GM18507 (cell line): Measurements from ENCODE around the gene EHD2.
"Not testable (repeated sequence)": the region's sequence is repeated elsewhere in the genome, so short reads cannot be mapped to it uniquely, and the experiment has no call there.

Source experiments
- DNase-seq: peaks from one replicate; pipeline ENCODE4 v3.0.0; 2011; ENCODE audit warnings: low read depth; ENCODE audit not compliant: insufficient read length; ENCODE audit errors: extremely low spot score
- FAIRE-seq: peaks from 2 replicates; lab custom pipeline; 2011; peaks lifted over from hg19 to GRCh38; lab: Jason Lieb, UNC

Gene EHD2

GRCh38 chr19:47787307-47787706 lies 74.1 kb downstream of the EHD2 start:
- FAIRE-seq, DNase-seq: not testable (repeated sequence)

GRCh38 chr19:47789811-47790210 lies 76.6 kb downstream of the EHD2 start:
- DNase-seq, FAIRE-seq: not testable (repeated sequence)

DNA sequence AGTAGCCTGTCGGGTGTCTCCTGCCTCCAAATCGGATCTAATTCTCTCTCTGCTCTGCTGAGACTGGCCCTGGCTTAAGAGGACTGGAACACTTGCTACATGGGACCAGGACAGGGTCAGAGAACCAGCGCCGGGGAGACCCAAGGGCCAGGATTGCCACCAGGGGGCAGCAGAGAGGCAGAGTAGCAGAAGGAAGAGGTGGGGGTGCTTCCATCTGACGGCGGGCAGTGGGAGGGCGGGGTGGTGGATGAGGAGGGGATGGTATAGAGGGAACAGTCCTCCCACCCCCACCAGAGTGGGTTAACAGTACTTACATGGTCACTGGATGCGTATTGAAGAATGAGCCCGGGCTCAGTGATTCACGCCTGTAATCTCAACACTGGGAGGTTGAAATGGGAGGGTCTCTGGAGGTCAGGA lies 77.2 kb downstream of the EHD2 start:
- DNase-seq (peak; percentile 54), FAIRE-seq (peak; percentile 38)

GRCh38 chr19:47792616-47793015 lies 79.4 kb downstream of the EHD2 start:
- no peak for DNase-seq
- FAIRE-seq, result no peak
